Sigmoid colon (tissue), 7 donors: ENCODE data around the gene NUPR1. TPM values are rescaled to one million over a fixed set of nuclear protein-coding genes. Genes with fewer than 3 reads are reported as not detected.

Experiments
- DNase-seq: peaks from one replicate; pipeline ENCODE4 v3.0.0-alpha.2; 2019
- H3K27ac ChIP-seq, 4 donors: fragments of 200-600 bp; sonication (generic); one replicate each; pipeline ENCODE4 v1.5.1; 2016 to 2019; ENCODE audit warnings: mild to moderate bottlenecking in 1 of 4
- H3K27me3 ChIP-seq, 3 donors: fragments of 200-600 bp; sonication (generic); one replicate each; pipeline ENCODE4 v1.5.1; 2019; ENCODE audit warnings: mild to moderate bottlenecking in 1 of 3
- H3K36me3 ChIP-seq, 4 donors: fragments of 200-600 bp; sonication (generic); one replicate each; pipeline ENCODE4 v1.5.1; 2016 to 2019
- H3K4me1 ChIP-seq, 4 donors: fragments of 200-600 bp; sonication (generic); one replicate each; pipeline ENCODE4 v1.5.1; 2017 to 2019
- H3K4me3 ChIP-seq, 4 donors: fragments of 200-600 bp; sonication (generic); one replicate each; pipeline ENCODE4 v1.5.1; 2017 to 2019; ENCODE audit warnings: mild to moderate bottlenecking in 2 of 4, moderate library complexity in 1 of 4
- H3K9me3 ChIP-seq, 4 donors: fragments of 200-600 bp in 3 of 4; sonication (generic) in 3 of 4; one replicate each; pipeline versions ENCODE4 v1.5.1 to v1.6.1; 2013 to 2019
- EP300 ChIP-seq, 4 donors: sonication (generic); formaldehyde crosslinking; IDR thresholded peaks; one replicate each; pipeline ENCODE4 v1.6.1; 2017; ENCODE audit warnings: antibody characterized with exemption in 4 of 4
- POLR2A ChIP-seq, 2 donors: fragments of 450-650 bp; IDR thresholded peaks; one replicate each; pipeline ENCODE4 v1.6.1; 2016; ENCODE audit warnings: antibody characterized with exemption in 2 of 2, mild to moderate bottlenecking in 2 of 2, moderate library complexity in 2 of 2
- POLR2AphosphoS5 ChIP-seq, 4 donors: sonication (generic); formaldehyde crosslinking; IDR thresholded peaks; one replicate each; pipeline ENCODE4 v1.6.1; 2017; ENCODE audit warnings: antibody characterized with exemption in 4 of 4
- WGBS, 2 donors: extraction: QIAGEN DNeasy Blood & Tissue Kit; methylation state at CpG; one replicate each; pipeline ENCODE4 v1.1.7; 2013; 5-methylcytosine and 5-hydroxymethylcytosine counted together
- intact Hi-C: fragments of 100-400 bp; cut with DNase I; formaldehyde crosslinking; loops from one replicate; pipeline ENCODE4 v1.15.1; 2023
- polyA plus RNA-seq, 3 donors: library from polyadenylated mRNA; stranded (reverse); fragments of 200-250 nt; gene quantifications; one replicate each; pipeline ENCODE4 v1.2.3, GENCODE V29; 2013
- total RNA-seq, 4 donors: library from RNA; depleted of rRNA; stranded (reverse); fragments of >200 nt; gene quantifications; one replicate each; pipeline ENCODE4 v1.1.0, GENCODE V29; 2016
- TF ChIP-seq, protein P1 (sequence below), 4 experiments: fragments of 450-650 bp in 3 of 4; fragments of 200-600 bp in 1 of 4; IDR thresholded peaks; one replicate each; pipeline ENCODE4 v1.5.1; 2016 to 2019; ENCODE audit warnings: antibody characterized with exemption in 4 of 4, mild to moderate bottlenecking in 3 of 4, moderate library complexity in 2 of 4
- donor health status: healthy with polysubstance abuse.
- donor health status: Bipolar disorder and iron deficiency.
- donor health status: healthy.

The NUPR1 gene
- total and polyA plus RNA-seq, 7 donors: 48.6 to 318 (median 70.8) TPM

DNA sequence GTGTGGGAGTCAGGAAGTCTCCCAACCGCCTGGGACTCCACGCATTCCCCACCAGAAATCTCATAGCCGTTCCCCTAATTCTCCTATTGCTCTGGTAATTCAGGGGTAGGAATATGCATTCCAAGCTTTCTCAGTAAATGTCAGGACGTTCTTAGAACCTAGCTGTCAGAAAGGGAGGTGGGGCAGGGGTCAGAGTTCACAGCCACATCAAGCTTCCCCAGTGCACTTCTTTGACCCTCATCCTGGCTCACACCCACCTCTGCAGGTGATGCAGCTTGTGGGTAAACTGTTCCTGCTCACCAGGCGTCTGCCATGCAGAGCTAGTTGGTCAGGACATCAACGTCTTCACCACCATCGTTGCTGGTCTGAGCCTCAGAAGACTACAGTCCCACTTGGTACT lies 18.1 kb downstream of the NUPR1 start:
- intact Hi-C loops: no loop called here
- no peak for DNase-seq

DNA sequence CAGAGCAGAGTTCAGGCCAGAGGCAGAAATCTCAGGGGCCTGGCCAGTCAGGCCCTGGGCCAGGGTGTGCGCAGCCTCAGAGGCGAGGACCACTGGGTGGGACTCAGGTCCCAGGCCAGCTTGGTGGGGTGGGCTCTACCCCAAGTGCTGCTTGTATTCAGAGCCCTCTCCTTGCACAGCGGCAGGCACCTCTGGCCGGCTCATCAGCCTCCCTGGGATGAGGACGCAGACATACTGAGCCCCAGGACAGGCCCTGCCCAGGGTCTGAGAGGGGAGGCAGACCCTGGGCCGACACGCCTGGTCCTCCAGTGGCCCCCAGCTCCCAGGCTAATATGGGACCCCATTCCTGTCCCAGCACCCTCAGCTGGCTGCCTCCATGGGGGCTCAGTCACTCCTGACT lies 24.5 kb downstream of the NUPR1 start:
- H3K36me3 ChIP-seq: no peaks in the 10 kb centered on the region
- TF ChIP-seq, protein P1, sequence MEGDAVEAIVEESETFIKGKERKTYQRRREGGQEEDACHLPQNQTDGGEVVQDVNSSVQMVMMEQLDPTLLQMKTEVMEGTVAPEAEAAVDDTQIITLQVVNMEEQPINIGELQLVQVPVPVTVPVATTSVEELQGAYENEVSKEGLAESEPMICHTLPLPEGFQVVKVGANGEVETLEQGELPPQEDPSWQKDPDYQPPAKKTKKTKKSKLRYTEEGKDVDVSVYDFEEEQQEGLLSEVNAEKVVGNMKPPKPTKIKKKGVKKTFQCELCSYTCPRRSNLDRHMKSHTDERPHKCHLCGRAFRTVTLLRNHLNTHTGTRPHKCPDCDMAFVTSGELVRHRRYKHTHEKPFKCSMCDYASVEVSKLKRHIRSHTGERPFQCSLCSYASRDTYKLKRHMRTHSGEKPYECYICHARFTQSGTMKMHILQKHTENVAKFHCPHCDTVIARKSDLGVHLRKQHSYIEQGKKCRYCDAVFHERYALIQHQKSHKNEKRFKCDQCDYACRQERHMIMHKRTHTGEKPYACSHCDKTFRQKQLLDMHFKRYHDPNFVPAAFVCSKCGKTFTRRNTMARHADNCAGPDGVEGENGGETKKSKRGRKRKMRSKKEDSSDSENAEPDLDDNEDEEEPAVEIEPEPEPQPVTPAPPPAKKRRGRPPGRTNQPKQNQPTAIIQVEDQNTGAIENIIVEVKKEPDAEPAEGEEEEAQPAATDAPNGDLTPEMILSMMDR (IDR thresholded peaks at IDR 0.05): no peak
- TF ChIP-seq POLR2AphosphoS5 (IDR thresholded peaks at IDR 0.05) (no peak), POLR2A (IDR thresholded peaks at IDR 0.05) (no peak), EP300 (IDR thresholded peaks at IDR 0.05) (no peak)
- H3K4me1 ChIP-seq: no peaks in the 10 kb centered on the region
- DNase-seq: no peak
- no peaks in the 10 kb centered on the region for H3K9me3 ChIP-seq
- no peaks in the 10 kb centered on the region for H3K27me3 ChIP-seq
- H3K4me3 ChIP-seq: no peak overlapping the region
- no peak overlapping the region for H3K27ac ChIP-seq
- 96 to 98% methylated on average over 7 of the region's 7 CpGs for WGBS, 2 donors
- intact Hi-C loops: no loop called here

More for the DNA sequence above, 18.1 kb downstream of the NUPR1 start:
- H3K4me3 ChIP-seq: no peak overlapping the region
- TF ChIP-seq POLR2AphosphoS5 (IDR thresholded peaks at IDR 0.05) (no peak), POLR2A (IDR thresholded peaks at IDR 0.05) (no peak), EP300 (IDR thresholded peaks at IDR 0.05) (no peak)
- TF ChIP-seq, protein P1 (IDR thresholded peaks at IDR 0.05): no peak
- H3K4me1 ChIP-seq: peaks cover 0 to 9% (median 6%) of the 10 kb centered on the region in 4 donors
- 71 to 78% methylated on average over 7 of the region's 7 CpGs for WGBS, 2 donors
- no peaks in the 10 kb centered on the region for H3K9me3 ChIP-seq
- no peaks in the 10 kb centered on the region for H3K36me3 ChIP-seq
- no peak overlapping the region for H3K27ac ChIP-seq
- H3K27me3 ChIP-seq: no peaks in the 10 kb centered on the region

DNA sequence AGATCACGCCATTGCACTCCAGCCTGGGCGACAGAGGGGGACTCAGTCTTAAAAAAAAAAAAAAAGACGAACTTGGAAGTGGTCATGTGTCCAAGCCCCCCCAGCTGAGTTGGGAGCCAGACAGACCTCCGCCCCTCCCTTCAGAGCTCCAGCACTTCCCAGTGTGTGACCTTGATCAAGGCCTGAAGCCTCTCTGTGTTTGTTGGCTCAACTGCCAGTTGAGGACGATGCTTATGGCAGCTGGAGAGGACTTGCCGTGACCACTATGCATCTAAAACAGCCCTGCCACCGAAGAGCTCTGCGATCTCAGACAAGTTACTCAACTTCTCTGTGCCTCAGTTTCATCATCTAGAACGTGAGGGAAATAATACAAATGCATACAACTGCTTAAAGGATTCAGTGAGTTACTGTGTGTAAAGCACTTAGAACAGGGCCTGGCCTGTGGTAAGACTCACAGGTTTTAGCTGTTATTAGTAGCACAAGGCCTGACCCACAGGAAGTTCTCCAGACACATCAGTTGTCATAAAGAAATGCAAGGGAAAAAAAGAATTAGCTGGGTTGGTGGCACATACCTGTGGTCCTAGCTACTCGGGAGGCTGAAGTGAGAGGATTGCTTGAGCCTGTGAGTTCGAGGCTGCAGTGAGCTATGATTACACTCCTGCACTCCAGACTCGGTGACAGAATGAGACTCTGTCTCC lies 25.1 kb downstream of the NUPR1 start:
- no peak for DNase-seq
- intact Hi-C loops: no loop called here
- no peak overlapping the region for H3K27ac ChIP-seq
- no peaks in the 10 kb centered on the region for H3K27me3 ChIP-seq
- no peak overlapping the region for H3K4me3 ChIP-seq
- H3K36me3 ChIP-seq: no peaks in the 10 kb centered on the region
- TF ChIP-seq, protein P1 (IDR thresholded peaks at IDR 0.05): no peak
- TF ChIP-seq POLR2AphosphoS5 (IDR thresholded peaks at IDR 0.05): no peak
- no peak for TF ChIP-seq POLR2A (IDR thresholded peaks at IDR 0.05)
- TF ChIP-seq EP300 (IDR thresholded peaks at IDR 0.05): no peak
- WGBS, 2 donors: 86 to 90% methylated on average over 12 of the region's 12 CpGs
- H3K4me1 ChIP-seq: no peaks in the 10 kb centered on the region
- no peaks in the 10 kb centered on the region for H3K9me3 ChIP-seq

DNA sequence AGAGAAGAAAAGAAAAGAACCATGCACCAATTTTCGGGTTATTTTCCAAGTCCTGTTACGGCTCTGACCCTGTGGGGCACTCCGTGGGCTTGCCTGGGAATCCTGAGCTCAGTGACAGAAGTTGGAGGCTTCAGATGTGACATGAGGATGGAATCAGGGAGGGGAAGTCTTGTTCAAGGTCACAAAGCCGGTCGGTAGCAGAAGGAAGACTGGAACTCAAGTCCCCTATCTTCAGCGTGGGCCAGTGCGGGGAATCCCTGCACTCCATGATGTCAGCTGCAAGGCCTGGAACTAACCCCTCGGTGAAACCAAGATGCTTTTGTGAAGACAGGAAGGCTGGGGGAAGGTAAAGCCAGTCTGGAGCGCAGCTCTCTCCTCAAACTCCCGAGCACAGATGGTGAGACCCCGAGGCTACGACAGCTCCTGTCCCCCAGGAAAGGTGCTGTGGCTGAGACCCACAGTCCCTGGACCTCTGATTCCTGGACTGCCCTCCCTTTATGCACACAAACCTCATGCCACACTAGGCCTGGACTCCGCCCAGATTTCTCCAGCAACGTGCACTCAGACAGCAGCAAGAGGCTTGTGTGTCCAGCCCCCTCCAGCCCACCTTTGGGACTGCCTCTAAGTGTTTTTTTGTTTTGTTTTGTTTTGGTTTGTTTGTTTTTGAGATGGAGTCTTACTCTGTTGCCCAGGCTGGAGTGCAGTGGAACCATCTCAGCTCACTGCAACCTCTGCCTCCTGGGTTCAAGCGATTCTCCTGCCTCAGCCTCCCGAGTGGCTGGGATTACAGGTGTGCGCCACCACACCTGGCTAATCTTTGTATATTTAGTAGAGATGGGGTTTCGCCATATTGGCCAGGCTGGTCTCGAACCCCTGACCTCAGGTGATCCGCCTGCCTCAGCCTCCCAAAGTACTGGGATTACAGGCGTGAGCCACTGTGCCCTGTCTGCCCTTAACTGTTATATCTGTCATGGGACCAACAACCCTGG lies 26.7 kb downstream of the NUPR1 start:
- 88% methylated on average over 21 of the region's 21 CpGs for WGBS, 2 donors
- peaks cover 0 to 9% (median 0%) of the 10 kb centered on the region in 3 donors for H3K27me3 ChIP-seq
- intact Hi-C loops: no loop called here
- H3K9me3 ChIP-seq: no peaks in the 10 kb centered on the region
- DNase-seq: no peak
- H3K36me3 ChIP-seq: no peaks in the 10 kb centered on the region
- H3K4me1 ChIP-seq: no peaks in the 10 kb centered on the region
- H3K27ac ChIP-seq: no peak overlapping the region
- no peak overlapping the region for H3K4me3 ChIP-seq
- TF ChIP-seq POLR2AphosphoS5 (IDR thresholded peaks at IDR 0.05) (no peak), EP300 (IDR thresholded peaks at IDR 0.05) (no peak), POLR2A (IDR thresholded peaks at IDR 0.05) (no peak)
- TF ChIP-seq, protein P1 (IDR thresholded peaks at IDR 0.05): no peak
